Fibroblast of villous mesenchyme (primary cell): Measurements from ENCODE around the gene SUMO2. TPM values are rescaled to one million over a fixed set of nuclear protein-coding genes. Genes with fewer than 3 reads are reported as not detected.

Experiments
- DNase-seq: peaks from one replicate; pipeline ENCODE4 v3.0.0-alpha.2; 2010; ENCODE audit warnings: low read depth
- H3K4me3 ChIP-seq: 2 replicates; pipeline ENCODE4 v1.5.1; 2011; ENCODE audit warnings: low read depth, mild to moderate bottlenecking, low read length
- total RNA-seq: library from RNA; depleted of rRNA; stranded (reverse); fragments of >200 nt; gene quantifications from 2 replicates; pipeline ENCODE4 v1.2.3, GENCODE V29; 2012
- TF ChIP-seq, protein P1 (sequence below): IDR thresholded peaks from 2 replicates; pipeline ENCODE4 v1.5.1; 2012; ENCODE audit warnings: low read depth, mild to moderate bottlenecking, low read length; ENCODE audit not compliant: insufficient read depth

The SUMO2 gene
- total RNA-seq, 1 donor = 124 TPM

DNA sequence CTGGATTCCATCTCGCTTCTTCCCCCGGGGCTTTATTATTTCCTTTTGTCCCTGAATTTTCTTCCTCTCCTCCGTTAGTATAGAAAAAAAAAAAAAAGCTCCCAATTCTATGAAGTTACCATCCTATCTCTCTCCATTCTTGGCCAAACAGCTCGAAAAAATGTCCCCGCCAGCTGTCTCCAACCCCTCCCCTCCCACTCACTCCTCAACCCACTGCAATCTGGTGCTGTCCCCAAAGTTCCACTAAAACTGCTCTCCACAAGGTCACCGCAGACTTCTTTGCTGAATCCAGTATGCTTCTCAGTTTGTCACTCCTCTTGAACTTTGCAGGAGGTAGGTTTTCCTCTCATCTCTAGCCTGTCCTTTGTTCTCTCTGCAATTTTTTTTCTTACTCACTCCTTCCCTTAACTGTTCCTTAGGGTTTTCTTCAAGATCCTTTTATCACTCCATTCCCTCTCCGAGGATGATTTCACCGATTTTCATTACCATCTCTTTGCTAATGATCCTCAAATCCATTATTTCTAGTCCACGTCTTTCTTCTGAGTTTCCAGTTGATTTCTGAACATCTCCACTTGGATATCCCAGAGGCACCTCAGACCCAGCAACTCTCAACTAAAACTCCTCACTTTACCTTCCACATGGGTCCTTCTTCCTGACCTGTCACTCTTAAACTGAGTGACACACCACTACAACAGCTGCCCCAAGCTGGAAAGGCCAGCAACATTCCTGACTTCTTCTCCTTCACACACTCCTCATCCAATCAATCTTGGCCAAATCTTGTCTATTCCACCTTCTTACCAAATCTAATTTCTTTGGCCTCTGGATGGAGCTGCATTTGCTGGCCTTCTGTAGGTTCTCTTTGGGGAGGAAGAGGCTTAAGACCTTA lies 1.5 kb upstream of the SUMO2 start:
- H3K4me3 ChIP-seq = no peak overlapping the region
- DNase-seq = no peak
- TF ChIP-seq, protein P1, sequence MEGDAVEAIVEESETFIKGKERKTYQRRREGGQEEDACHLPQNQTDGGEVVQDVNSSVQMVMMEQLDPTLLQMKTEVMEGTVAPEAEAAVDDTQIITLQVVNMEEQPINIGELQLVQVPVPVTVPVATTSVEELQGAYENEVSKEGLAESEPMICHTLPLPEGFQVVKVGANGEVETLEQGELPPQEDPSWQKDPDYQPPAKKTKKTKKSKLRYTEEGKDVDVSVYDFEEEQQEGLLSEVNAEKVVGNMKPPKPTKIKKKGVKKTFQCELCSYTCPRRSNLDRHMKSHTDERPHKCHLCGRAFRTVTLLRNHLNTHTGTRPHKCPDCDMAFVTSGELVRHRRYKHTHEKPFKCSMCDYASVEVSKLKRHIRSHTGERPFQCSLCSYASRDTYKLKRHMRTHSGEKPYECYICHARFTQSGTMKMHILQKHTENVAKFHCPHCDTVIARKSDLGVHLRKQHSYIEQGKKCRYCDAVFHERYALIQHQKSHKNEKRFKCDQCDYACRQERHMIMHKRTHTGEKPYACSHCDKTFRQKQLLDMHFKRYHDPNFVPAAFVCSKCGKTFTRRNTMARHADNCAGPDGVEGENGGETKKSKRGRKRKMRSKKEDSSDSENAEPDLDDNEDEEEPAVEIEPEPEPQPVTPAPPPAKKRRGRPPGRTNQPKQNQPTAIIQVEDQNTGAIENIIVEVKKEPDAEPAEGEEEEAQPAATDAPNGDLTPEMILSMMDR = no peak

DNA sequence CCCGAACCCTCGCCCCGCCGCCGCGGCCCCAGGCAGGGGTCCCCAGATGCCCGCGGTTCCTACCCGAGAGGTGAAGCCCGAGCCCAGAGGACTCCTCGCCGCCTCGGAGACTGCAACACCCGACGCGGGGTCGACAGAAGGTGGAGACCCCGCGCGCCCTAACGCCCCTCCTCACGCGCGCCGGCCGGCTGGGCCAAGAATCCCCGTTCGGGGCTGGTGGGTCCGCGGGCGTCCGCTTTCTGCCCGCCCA lies 515 bp downstream of the SUMO2 start:
- TF ChIP-seq, protein P1 = no peak
- peak overlapping the region; percentile 98 for H3K4me3 ChIP-seq
- no peak for DNase-seq

DNA sequence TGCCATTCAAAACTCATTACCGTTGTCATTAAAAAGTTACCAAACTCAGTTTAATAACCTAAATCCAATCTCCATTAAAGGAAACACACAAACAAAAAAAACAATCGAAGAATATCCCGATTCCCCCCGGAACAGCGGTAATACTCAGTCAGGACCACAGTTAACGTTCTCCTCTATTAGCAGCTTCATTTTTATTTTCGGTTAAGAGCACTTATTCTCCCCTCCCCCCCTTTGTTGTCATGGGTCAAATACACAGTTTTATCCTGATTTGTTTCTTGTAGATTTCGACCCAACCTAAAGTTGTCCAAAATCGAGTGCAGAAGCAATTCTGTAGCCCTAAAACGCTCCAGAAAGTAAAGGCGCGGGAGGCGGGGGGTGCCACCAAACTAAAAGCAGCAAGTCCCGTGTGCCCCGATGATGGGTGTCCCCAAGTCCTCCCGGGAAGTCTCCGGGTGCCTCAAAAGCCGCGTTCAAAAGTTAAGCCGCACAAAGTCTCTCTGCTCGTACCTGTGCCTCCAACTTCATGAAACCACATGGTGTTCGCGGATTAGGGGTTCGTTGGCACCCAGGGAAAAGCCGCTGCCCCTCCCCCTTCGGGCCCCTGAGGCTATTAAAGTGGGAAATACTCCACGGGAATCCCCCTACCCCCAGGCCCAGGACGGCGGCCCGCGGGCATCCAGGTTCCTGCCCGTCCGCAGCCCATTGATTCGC lies 996 bp downstream of the SUMO2 start:
- H3K4me3 ChIP-seq = peak overlapping the region; percentile 98
- TF ChIP-seq, protein P1 = no peak
- peak; percentile 21 for DNase-seq

DNA sequence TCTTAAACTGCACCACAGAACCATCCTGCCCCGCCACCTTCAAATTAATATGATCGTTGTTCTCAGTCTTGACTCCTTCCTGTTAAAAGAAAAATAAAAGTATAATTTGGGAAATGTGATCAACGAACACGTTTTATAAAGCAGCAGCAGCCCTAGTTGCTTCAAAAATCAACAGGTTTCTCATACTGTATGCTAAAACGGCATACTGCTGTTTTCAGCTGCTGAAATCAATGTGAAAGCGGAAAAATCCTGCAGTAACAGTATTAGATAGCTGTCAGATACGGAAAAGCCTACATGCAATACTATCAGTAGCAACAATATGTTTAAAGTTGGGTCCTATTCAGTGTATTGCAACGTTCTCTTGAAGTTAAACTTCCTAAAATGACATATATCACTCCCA lies 1.6 kb downstream of the SUMO2 start:
- TF ChIP-seq, protein P1 = no peak
- H3K4me3 ChIP-seq = peak overlapping the region; percentile 98
- no peak for DNase-seq

DNA sequence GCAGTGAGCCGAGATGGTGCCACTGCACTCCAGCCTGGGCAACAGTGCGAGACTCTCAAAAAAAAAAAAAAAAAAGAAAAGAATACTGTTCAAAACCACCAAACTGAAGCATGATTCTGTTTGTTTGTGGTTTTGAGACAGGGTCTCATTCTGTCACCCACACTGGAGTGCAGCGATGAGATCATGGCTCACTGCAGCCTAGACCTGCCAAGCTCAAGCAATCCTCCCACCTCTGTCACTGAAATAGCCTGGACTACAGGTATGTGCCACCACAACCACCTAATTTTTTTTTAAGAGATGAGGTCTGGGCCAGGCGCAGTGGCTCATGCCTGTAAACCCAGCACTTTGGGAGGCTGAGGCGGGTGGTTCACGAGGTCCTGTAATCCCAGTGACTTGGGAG lies 4.3 kb downstream of the SUMO2 start:
- DNase-seq = no peak
- H3K4me3 ChIP-seq = no peak overlapping the region
- TF ChIP-seq, protein P1 = no peak

DNA sequence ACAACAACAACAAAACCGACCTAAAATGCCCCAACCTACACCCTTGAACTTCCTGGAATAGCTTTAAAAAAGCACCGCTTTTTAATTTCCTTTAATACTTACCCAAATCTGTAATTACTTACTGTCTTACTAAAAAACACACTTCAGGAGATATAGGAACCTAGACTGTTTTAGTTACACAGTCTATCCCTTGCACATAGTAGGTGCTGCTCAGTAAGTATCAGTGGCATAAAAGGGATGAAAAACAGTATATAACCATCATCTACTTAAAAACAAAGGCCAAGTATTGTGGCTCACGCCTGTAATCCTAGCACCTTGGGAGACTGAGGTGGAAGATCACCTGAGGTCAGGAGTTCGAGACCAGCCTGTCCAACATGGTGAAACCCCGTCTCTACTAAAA lies 6.1 kb downstream of the SUMO2 start:
- no peak for DNase-seq
- TF ChIP-seq, protein P1 = no peak
- H3K4me3 ChIP-seq = no peak overlapping the region
